Epithelial cell of esophagus (primary cell): ENCODE results near the gene MACROD2.
"Not testable (repeated sequence)": the region's sequence is repeated elsewhere in the genome, so short reads cannot be mapped to it uniquely, and the experiment has no call there.

Source experiments
- DNase-seq: peaks from one replicate; pipeline ENCODE4 v3.0.0; 2010; ENCODE audit warnings: low read depth
- H3K4me3 ChIP-seq: 2 replicates; pipeline ENCODE4 v1.5.1; 2011; ENCODE audit warnings: mild to moderate bottlenecking, low read length, control low read depth
- TF ChIP-seq, protein P1 (sequence below): IDR thresholded peaks from 2 replicates; pipeline ENCODE4 v1.5.1; 2011; ENCODE audit warnings: low read depth, mild to moderate bottlenecking, low read length, control low read depth, inconsistent platforms; ENCODE audit not compliant: insufficient read depth; ENCODE audit errors: missing control alignments

MACROD2 gene

DNA sequence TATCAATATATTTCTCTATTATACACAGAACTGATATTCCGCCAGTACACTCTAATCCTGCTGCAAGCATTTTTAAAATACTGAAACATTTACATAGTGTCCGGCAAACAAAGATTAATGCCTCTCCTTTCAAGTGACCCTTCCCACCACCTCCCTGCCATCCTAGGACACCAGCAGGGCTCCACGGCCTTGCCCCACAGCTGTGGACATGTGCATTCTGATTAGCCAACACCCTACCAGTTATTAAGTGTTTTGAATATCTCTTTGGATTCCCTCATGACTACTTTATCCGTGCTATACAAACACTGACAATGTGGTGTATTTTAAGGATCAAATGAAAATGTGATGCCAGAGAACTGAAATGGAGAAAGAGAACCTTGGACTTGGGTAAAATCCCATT lies 1962.8 kb downstream of the MACROD2 start:
- no peak overlapping the region for H3K4me3 ChIP-seq
- DNase-seq = no peak
- TF ChIP-seq, protein P1, sequence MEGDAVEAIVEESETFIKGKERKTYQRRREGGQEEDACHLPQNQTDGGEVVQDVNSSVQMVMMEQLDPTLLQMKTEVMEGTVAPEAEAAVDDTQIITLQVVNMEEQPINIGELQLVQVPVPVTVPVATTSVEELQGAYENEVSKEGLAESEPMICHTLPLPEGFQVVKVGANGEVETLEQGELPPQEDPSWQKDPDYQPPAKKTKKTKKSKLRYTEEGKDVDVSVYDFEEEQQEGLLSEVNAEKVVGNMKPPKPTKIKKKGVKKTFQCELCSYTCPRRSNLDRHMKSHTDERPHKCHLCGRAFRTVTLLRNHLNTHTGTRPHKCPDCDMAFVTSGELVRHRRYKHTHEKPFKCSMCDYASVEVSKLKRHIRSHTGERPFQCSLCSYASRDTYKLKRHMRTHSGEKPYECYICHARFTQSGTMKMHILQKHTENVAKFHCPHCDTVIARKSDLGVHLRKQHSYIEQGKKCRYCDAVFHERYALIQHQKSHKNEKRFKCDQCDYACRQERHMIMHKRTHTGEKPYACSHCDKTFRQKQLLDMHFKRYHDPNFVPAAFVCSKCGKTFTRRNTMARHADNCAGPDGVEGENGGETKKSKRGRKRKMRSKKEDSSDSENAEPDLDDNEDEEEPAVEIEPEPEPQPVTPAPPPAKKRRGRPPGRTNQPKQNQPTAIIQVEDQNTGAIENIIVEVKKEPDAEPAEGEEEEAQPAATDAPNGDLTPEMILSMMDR = no peak

DNA sequence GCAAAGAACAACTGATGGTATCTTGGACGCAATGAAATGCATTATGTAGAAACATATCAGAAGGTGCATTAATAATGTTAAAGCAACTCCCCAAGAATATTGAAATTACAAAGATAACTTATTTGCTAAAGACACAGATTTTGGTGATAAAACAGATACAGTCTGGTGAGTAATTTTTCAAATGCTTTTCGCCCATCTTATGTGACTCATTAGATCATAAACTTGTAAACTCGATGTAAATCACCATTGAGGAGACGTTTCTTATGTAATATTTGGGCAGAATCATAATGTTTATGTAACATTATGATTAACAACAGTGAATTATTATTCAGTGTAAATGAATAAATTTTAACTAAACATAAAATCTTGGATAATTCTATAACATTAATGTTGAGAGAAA lies 1969.8 kb downstream of the MACROD2 start:
- H3K4me3 ChIP-seq = no peak overlapping the region
- no peak for DNase-seq
- TF ChIP-seq, protein P1 = no peak

DNA sequence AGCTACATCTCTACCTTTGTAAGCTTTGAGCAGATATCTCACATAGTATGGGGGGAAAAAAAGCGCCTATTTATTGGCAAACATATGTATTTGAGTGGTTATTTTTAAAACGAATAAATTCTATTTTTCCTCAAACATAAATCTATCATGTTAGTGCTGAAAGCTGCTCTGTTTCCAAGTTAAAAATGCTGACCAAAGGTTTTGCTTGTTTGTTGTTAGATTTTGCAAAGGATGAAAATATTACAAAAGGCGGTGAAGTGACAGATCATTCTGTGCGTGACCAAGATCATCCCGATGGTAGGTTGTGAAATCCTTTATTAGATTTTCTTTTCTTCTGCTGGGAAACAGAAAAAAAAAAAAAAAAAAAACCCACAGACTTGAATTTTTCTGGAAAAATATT lies 1972.0 kb downstream of the MACROD2 start:
- TF ChIP-seq, protein P1 = no peak
- no peak for DNase-seq
- no peak overlapping the region for H3K4me3 ChIP-seq

DNA sequence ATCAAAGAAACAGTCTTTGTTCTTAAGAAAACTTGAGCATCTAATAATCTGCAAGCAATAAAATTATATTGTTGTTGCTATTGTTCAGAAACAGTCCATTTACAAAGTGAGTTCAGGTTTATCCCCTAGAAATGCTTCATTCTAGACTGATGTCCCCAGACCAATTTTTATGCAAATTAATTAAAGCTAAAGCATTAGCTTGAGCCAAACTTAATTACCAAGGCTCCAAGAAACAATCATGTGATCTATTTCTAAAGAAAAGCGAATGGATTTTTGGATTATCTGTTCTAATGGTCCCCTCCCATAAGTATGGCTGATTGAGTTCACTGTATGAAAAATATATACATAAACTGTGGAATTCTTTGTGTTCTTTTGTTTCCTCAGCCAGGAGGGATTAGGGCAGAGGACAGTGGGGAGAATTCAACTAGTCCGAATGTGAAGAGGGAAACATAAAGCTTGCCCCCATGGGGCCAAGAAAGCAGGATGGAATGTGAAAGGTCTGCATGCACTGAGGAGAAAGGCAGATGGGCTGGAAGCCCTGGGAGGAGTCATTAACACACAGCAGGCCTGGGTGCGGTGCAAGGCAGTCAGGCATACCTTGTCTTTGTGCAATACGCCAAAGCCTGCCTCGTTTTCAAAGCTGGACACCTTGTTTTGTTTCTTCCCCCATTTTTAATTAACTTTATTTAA lies 1980.9 kb downstream of the MACROD2 start:
- TF ChIP-seq, protein P1 = no peak
- H3K4me3 ChIP-seq = no peak overlapping the region
- no peak for DNase-seq

DNA sequence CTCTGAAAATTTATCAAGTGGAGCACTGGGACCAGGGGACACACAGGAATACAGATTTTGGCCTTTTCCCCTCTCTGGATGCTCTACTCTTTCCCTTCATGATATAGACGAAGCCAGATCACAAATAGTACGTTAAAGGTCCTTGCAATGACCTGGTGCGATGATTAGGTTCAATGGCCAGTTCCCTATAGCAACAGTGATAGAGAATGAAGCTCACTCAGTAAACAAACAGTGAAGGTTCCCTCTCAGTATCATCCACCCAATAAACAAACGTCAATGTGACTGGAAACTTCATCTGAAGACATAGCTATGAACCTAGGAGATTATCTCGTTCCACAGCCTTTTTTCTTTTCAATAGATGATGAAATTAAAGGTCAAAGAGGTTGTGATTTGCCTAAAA lies 1981.7 kb downstream of the MACROD2 start:
- TF ChIP-seq, protein P1 = no peak
- no peak for DNase-seq
- H3K4me3 ChIP-seq = no peak overlapping the region

DNA sequence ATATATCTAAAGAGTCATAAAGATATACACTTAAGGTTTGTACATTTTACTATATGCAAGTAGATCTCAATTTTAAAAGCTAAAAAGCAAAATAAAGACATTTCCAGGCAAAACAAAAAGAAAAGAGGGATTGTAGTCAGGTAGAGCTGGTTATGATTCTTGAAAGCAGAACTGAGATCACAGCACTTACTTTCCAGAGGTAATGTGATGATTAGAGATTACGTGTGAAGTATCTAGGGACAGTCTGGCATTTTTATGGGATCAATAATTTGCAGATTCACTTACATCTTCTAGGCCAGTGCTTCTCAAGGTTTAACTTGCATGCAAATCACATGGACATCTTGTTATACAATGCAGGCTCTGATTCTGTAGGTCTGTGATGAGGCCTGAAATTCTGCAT lies 1982.4 kb downstream of the MACROD2 start:
- DNase-seq = no peak
- TF ChIP-seq, protein P1 = no peak
- no peak overlapping the region for H3K4me3 ChIP-seq

DNA sequence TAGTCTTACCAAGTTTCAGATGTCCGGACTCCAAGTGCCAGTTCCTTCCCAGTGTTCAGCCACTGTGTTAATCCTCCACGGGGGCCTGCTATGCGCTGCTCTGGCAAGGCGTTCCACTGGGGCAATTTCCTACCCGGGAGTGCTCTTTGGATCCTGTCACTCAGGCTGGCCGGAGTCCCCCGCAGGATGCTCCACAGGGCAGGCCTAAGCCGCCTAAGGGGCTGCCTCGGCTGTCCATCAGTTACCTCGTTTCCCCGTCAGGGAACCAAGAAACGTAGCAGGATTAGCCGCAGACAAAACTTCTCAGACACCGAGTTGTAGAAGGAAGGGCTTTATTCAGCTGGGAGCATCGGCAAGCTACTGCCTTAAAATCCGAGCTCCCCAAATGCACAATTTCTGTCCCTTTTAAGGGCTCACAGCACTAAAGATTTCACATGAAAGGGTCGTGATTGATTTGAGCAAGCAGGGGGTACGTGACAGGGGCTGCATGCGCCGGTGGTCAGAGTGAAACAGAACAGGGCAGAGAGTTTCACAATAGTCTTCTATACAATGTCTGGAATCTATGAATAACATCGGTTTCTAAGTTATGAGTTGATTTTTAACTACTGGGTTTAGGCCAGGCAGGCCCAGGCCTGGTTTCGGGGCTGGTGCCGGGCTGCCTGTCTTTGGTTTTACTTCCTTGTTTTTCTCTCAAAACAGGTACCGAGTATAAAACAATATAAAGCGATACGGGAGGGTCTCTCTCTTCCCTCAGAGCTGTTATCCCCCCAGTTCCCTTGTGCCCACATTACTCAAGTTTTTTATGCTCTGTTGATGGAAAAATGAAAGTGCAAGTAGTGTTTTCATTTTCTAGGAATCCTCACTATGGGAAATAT lies 1990.4 kb downstream of the MACROD2 start:
- H3K4me3 ChIP-seq, DNase-seq: not testable (repeated sequence)
